ENCODE data around the gene RXRA. TPM values are rescaled to one million over a fixed set of nuclear protein-coding genes. Genes with fewer than 3 reads are reported as not detected.

RXRA gene
- total and polyA plus RNA-seq, 2 of the 13 experiments (the other 11 are each of a cell fraction or from before 2014, with no cell fraction given), result 18.9 to 29.2 TPM

DNA sequence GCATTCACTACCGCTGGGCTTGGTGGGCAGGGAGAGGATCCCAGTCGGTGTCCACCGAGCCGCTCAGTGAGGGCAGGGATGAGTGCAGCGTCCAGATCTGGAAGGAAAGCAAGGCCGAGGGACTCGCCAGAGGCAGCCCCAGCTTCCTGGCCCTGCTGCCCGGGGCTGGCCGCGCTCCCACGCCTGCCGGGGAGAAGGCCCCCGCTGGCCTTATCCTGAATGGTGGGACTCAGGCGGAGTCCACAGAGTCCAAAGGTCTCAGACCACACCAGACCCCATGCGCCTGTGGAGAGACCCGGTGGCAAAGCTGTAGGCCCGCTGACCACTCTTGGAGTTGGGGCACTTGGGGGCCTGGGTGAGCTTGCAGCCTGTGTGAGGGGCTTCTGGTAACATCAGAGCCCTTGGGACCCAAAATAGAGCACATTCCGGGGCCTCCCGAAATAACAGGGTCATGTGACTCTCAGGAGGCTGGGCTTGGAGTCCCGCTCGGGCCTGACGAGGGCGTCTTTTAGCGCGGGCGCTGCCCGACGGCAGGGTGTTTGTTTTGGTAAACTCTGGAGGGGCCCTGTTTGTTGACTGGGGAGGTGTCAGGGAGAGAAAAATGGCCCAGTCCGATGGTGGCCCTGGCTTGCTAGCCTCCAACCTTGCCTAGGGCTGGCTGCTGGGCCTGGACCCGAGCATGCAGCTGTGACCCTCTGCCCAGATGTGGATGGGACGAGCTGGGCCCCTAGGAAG is 2.8 kb downstream of the RXRA start (continued):
- TF ChIP-seq FOXM1 (CRISPR knock-in tag; IDR thresholded peaks at IDR 0.05) (no peak), AGO2 (optimal IDR thresholded peaks at IDR 0.05; ENCODE audit: low read depth, low read length) (peak; percentile 92), GFI1 (CRISPR knock-in tag; IDR thresholded peaks at IDR 0.05; ENCODE audit: borderline replicate concordance) (peak; percentile 43; the same call in 1 of the 2 replicates), DNMT3B (CRISPR knock-in tag; conservative IDR thresholded peaks at IDR 0.05) (no peak), TRIM24 (CRISPR knock-in tag; IDR thresholded peaks at IDR 0.05) (no peak), ZMYM3 (CRISPR knock-in tag; IDR thresholded peaks at IDR 0.05) (no peak), ESRRA (CRISPR knock-in tag; IDR thresholded peaks at IDR 0.05; ENCODE audit: low read depth) (0 out of 2 replicates have a peak, but pooled peaks have one; percentile 1), ZNF709 (CRISPR knock-in tag; IDR thresholded peaks at IDR 0.05) (peak; percentile 81), ATF1 (CRISPR knock-in tag; IDR thresholded peaks at IDR 0.05) (no peak), NCOR1 (IDR thresholded peaks at IDR 0.05; ENCODE audit: borderline replicate concordance, low read length) (peak; percentile 86), ZBTB3 (CRISPR knock-in tag; IDR thresholded peaks at IDR 0.05; ENCODE audit: borderline replicate concordance, low read depth) (0 out of 2 replicates have a peak, but pooled peaks have one; percentile 69), ZNF34 (CRISPR knock-in tag; IDR thresholded peaks at IDR 0.05; ENCODE audit: borderline replicate concordance) (peak; percentile 87; the same call in 1 of the 2 replicates), ZFP36L1 (CRISPR knock-in tag; IDR thresholded peaks at IDR 0.05) (no peak), ZNF138 (CRISPR knock-in tag; IDR thresholded peaks at IDR 0.05; ENCODE audit: low read depth) (no peak), ZNF564 (CRISPR knock-in tag; IDR thresholded peaks at IDR 0.05) (no peak), MBD4 (IDR thresholded peaks at IDR 0.05; ENCODE audit: borderline replicate concordance, low read length) (no peak), HOXD1 (CRISPR knock-in tag; IDR thresholded peaks at IDR 0.05) (no peak), ZNF703 (CRISPR knock-in tag; IDR thresholded peaks at IDR 0.05; ENCODE audit: borderline replicate concordance) (no peak; the same call in 1 of the 2 replicates), TCF12 (IDR thresholded peaks at IDR 0.05) (no peak), TCF12 (CRISPR knock-in tag; IDR thresholded peaks at IDR 0.05) (peak; percentile 17; the same call in 1 of the 2 replicates), PHF5A (CRISPR knock-in tag; IDR thresholded peaks at IDR 0.05; ENCODE audit: low read depth, unreplicated experiment) (no peak), ZNF282 (IDR thresholded peaks at IDR 0.05; ENCODE audit: partially characterized antibody) (no peak), HOXA5 (CRISPR knock-in tag; IDR thresholded peaks at IDR 0.05) (peak; percentile 86), XRCC5 (optimal IDR thresholded peaks at IDR 0.05; ENCODE audit: low read length) (no peak), ZNF143 (CRISPR knock-in tag; IDR thresholded peaks at IDR 0.05) (no peak; the same call in 1 of the 2 replicates), SP1 (IDR thresholded peaks at IDR 0.05) (no peak), SP1 (CRISPR knock-in tag; IDR thresholded peaks at IDR 0.05) (no peak)
- TF ChIP-seq, protein P1, sequence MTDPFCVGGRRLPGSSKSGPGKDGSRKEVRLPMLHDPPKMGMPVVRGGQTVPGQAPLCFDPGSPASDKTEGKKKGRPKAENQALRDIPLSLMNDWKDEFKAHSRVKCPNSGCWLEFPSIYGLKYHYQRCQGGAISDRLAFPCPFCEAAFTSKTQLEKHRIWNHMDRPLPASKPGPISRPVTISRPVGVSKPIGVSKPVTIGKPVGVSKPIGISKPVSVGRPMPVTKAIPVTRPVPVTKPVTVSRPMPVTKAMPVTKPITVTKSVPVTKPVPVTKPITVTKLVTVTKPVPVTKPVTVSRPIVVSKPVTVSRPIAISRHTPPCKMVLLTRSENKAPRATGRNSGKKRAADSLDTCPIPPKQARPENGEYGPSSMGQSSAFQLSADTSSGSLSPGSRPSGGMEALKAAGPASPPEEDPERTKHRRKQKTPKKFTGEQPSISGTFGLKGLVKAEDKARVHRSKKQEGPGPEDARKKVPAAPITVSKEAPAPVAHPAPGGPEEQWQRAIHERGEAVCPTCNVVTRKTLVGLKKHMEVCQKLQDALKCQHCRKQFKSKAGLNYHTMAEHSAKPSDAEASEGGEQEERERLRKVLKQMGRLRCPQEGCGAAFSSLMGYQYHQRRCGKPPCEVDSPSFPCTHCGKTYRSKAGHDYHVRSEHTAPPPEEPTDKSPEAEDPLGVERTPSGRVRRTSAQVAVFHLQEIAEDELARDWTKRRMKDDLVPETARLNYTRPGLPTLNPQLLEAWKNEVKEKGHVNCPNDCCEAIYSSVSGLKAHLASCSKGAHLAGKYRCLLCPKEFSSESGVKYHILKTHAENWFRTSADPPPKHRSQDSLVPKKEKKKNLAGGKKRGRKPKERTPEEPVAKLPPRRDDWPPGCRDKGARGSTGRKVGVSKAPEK (CRISPR knock-in tag; IDR thresholded peaks at IDR 0.05; ENCODE audit: borderline replicate concordance), result no peak
- TF ChIP-seq, protein P2, sequence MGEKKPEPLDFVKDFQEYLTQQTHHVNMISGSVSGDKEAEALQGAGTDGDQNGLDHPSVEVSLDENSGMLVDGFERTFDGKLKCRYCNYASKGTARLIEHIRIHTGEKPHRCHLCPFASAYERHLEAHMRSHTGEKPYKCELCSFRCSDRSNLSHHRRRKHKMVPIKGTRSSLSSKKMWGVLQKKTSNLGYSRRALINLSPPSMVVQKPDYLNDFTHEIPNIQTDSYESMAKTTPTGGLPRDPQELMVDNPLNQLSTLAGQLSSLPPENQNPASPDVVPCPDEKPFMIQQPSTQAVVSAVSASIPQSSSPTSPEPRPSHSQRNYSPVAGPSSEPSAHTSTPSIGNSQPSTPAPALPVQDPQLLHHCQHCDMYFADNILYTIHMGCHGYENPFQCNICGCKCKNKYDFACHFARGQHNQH (CRISPR knock-in tag; IDR thresholded peaks at IDR 0.05), result no peak
- TF ChIP-seq, protein P3, sequence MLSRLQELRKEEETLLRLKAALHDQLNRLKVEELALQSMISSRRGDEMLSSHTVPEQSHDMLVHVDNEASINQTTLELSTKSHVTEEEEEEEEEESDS (CRISPR knock-in tag; IDR thresholded peaks at IDR 0.05; ENCODE audit: borderline replicate concordance), result peak; percentile 77; the same call in 1 of the 2 replicates
